NCI-H1092 (cell line): Measurements from ENCODE around the gene DTNA.

Experiments
- DNase-seq: peaks from one replicate; lab custom pipeline; 2025; lab: John Stamatoyannopoulos, UW

DTNA gene

GRCh38 chr18:34772887-34773286, 62.8 kb downstream of the DTNA start:
- no peak for DNase-seq

DNA sequence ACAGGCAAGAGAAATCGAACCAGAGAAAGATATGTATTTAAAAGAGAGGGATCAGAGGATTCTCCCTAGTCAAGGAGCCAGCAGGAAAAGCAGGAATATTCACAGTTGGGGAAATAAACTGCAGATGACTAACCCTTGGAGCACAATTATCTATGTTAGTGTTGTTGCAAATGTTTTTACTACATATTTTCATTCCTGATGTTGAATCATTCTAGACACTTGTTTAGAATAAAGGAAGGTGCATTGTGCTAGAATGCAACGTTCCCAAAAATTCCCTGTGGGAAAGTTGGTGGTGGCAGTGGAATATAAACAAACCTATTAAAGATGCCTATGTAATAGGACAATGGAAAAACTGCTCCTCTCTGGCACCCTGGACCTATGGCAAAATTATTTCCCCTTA, 63.3 kb downstream of the DTNA start:
- DNase-seq, result no peak

DNA sequence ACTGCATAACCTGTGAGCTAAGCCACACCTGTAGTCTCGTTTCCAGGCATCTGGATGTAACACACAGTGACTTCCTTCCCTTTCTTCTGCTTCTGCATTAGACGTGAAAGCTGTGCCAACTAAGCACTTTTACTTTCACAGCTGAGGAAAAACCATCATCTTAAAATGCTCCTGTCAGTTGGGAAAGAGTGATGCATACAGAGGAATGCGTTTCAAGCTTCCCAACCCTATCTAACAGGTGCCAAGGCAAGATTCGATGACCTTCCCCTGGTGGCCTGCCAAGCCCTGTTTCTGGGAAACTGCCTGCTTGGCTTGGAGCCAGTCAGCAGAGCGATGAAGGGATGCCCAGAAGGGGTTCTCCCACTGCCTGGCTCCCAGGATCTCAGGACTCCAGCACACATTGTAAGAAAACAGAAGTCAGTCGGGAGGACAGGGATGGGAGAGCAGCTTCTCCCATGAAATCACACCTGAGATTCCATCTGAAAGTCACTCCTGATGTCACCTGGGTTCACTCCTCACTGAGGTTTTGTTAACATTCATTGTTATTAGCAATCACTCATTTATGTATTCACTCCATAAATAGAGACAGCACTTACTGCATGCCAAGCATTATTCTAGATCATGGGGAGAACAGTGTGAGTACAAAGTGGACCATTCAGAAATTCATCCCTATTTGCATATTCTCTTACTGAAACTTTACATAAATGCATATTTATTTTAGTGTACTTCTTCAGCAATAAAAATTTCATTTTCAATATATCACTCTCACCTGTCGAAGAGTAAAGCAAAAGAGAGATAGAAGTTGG, 64.1 kb downstream of the DTNA start:
- DNase-seq, result peak; percentile 64

- DNase-seq, result no peak
Observed at GRCh38 chr18:34775461-34775860, 65.4 kb downstream of the DTNA start.

GRCh38 chr18:34779112-34779511, 69.0 kb downstream of the DTNA start:
- no peak for DNase-seq

GRCh38 chr18:34780856-34781255, 70.8 kb downstream of the DTNA start:
- DNase-seq, result no peak

- DNase-seq, result no peak
Observed at GRCh38 chr18:34783501-34783900, 73.4 kb downstream of the DTNA start.

- no peak for DNase-seq
Observed at GRCh38 chr18:34786162-34786741, 76.2 kb downstream of the DTNA start.

DNA sequence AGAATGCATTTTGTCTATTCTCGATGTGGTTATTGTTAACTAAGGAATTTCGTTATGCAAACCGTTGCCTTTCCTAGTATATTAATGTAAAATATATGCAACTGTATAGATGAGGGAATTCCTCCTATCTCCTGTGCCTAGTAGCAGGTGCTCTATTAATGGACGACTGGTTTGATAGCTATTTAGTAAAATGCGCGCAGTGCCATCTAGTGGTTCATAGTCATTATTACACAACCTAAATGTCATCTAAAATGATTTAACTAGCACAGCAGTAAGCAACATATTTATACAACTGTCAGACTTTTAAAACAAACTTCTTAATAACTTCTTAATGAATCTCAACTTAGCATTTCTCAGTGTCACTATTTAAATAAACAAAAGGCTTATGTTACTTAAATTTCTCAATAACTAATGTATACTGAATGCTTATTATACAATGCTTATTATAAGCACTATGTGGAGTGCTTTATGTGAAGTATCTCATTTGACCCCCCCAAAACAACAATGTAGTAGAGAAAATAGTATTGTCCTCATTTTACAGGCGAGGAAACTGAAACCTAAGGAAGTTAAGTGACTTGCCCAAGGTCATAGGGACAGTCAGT, 77.9 kb downstream of the DTNA start:
- DNase-seq, result peak; percentile 83

GRCh38 chr18:34789768-34790344, 79.8 kb downstream of the DTNA start:
- no peak for DNase-seq

- DNase-seq, result no peak
Observed at GRCh38 chr18:34794348-34794747, 84.2 kb downstream of the DTNA start.

DNA sequence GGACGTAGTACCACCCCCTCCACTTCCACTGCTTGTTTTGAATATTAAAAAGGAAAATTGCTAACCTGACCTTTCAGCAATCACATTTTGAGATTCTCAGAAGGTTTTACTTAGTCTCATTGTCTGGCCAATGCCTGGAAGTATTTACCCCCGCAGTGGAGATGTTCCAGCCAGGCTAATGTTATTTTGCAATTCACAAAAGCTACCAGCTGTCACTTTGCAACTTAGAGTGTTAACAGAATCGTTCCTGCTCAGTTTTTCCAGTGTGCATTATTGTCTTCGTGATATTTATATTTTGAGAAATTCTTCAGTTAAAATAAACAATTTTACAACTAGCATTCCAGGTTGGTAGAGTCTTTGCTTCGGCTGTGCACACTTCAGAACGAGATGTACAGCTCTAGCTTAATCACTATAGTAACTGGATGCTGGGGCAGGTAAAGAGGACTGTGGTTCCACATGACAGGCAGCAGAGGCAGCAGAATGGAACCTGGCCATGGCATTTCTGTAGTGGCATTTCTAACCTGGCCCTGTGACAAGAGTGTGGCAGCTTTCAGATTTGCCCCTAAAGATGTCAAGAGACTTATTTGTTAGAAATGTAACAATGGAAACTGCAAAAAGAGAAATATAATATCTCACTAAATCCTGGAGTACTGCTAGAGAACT, 85.1 kb downstream of the DTNA start:
- DNase-seq, result no peak

DNA sequence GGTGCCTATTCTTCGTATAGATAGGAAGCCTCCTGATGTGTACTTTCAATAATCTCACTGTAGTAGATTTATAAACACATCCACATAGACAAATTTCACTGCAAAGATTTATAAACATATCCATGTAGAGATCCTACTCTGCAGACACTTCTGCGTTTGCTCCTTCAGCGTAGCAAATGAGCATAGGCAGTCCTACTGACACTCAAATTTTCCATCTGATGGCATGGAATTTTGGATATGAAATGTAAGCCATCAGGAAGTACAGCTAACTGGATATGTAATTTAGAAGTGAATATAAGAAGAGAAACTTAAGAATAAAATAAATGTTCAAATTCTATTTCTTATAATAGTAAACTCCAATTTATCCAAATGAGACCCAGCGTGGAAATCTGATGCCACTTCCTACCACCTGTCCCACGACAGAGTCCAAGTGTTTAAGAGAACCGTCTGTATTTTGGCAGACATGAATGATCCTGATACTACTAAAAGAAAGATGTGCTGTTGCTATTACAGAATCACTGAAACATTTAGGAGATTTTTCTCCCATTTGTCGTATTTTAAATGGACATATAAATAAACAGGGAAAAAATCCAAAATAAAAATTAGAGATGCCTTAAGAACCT, 86.0 kb downstream of the DTNA start:
- no peak for DNase-seq

GRCh38 chr18:34799291-34799690, 89.2 kb downstream of the DTNA start:
- DNase-seq, result no peak

DNA sequence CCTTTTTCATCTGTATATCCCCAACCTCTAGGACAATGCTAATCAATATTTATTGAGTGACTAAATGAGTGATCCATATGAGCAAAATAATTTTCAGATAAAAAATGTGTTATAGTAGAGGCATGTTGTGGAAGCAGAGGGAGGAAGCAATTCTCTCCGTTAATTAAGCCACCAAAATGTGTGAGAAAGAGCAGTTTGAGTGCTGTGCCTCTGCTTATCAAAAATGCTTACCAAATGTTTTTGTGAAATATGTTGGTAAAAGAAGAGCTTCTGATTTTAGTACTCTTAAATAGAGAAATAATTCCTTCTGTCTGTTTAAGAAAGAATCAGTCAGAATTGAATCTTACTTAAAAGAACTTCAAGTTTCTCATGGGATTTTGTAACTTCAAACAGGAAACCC, 90.3 kb downstream of the DTNA start:
- no peak for DNase-seq

DNA sequence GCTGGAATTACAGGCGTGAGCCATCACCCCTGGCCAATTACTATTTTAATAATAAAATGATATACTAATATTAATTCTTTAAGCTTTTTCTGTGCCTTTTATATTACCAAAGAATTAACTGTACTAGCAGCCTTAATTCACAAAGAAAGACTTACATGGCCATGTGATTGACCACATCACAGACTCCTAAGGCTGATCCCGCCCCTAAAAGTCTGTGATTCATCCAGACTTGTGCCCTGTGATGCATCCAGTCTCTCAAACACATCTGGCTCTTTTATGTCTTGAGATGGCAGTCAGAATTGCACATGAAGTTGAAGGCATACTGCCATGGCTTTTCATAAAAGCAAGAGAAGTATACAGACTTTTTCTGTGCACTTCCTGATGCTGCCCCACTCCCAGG, 91.7 kb downstream of the DTNA start:
- no peak for DNase-seq

DNA sequence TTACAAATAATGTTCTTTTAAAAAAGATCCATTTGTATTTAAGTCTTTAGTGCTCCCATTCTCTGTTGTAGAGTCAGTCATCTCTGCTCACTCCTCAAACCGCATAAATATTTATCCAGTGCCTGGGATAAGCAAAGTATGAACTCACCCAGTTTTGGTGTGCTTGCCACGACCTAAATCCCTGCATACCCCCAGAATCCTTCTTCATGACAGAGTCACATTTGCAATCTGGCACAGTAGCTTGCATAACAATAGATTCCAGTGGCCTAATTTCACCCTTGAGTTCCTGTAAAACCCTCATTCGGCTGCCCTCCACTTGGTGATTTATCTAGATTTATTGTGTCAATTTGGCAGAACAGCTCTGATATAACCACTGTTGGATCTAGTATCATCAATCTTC, 92.9 kb downstream of the DTNA start:
- DNase-seq, result no peak

GRCh38 chr18:34803877-34804400, 93.8 kb downstream of the DTNA start:
- no peak for DNase-seq

- no peak for DNase-seq
Observed at GRCh38 chr18:34805103-34805877, 95.2 kb downstream of the DTNA start.

DNA sequence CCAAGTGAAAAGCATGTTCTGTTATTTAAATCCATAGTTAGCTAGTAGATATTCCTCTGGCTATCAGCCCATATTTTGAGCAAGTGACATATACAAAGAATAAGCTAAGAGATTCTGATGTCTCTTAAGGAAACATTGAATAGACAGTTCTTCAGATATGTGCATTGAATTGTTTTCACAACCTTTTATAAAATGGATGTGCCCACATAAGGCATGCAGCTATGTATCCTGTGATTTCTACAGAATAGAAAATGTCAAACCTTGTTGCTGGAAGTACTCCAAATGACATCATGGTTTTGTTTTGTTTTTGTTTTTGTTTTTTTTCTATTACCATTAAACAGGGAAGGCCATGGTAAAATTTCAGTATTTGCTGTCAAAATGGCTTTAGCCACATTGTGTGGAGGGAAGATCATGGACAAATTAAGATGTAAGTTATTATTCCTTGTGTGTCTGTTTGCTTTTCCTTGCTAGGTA, 95.8 kb downstream of the DTNA start:
- no peak for DNase-seq

DNA sequence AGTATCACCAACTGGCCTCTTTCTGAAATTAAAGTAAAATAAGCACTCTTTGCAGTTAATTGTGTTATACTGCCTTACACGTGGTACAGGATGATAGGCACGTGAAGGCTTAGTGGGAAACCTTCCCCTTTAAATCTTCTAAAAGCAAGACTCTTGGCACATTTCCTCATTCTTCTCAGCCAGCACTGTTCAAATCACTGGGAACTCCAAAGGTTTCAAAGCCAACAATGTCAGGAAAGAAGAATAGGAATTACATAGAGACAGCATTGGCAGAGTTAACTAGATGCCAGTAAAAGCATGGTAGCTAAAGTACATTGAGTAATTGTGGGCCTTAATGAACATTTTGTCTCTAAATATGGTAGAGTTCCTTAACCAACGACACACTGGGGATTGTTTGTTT, 96.4 kb downstream of the DTNA start:
- no peak for DNase-seq
